AG10803 (cell line): ENCODE results near the gene CKB.
A peak's percentile ranks its signal among the peaks of the same experiment; 100 is the strongest.
"Not testable (repeated sequence)": the region's sequence is repeated elsewhere in the genome, so short reads cannot be mapped to it uniquely, and the experiment has no call there.

Experiments
- DNase-seq: peaks from one replicate; pipeline ENCODE4 v3.0.0; 2010; ENCODE audit warnings: low read depth
- H3K4me3 ChIP-seq: 2 replicates; pipeline ENCODE4 v1.5.1; 2011; ENCODE audit warnings: mild to moderate bottlenecking, low read length, control low read depth
- CTCF ChIP-seq: conservative IDR thresholded peaks from 2 replicates; pipeline ENCODE4 v1.5.1; 2011; ENCODE audit warnings: mild to moderate bottlenecking, low read length, control low read depth, inconsistent platforms

CKB gene

GRCh38 chr14:103526247-103526913, 3.8 kb upstream of the CKB start:
- TF ChIP-seq CTCF, result no peak
- H3K4me3 ChIP-seq, result no peak overlapping the region
- no peak for DNase-seq

- DNase-seq, H3K4me3 ChIP-seq: not testable (repeated sequence)
Measured at GRCh38 chr14:103525430-103526246, 3.0 kb upstream of the CKB start.

GRCh38 chr14:103524002-103524935, 1.6 kb upstream of the CKB start:
- no peak overlapping the region for H3K4me3 ChIP-seq
- DNase-seq, result no peak
- TF ChIP-seq CTCF, result no peak

- no peak overlapping the region for H3K4me3 ChIP-seq
- TF ChIP-seq CTCF, result no peak
Measured at GRCh38 chr14:103523575-103523954, 935 bp upstream of the CKB start.

GRCh38 chr14:103521951-103522563, 573 bp downstream of the CKB start:
- H3K4me3 ChIP-seq, result peak overlapping the region; percentile 64
- no peak for TF ChIP-seq CTCF
- DNase-seq, result no peak

More at GRCh38 chr14:103523575-103523954, 935 bp upstream of the CKB start:
- DNase-seq, result no peak

GRCh38 chr14:103521438-103521950, 1.1 kb downstream of the CKB start:
- DNase-seq, result no peak
- peak overlapping the region; percentile 64 for H3K4me3 ChIP-seq
- TF ChIP-seq CTCF, result no peak
